HepG2 (cell line): ENCODE results near the gene FOXA3. TPM values are rescaled to one million over a fixed set of nuclear protein-coding genes. Genes with fewer than 3 reads are reported as not detected.

ENCODE experiments used
- ATAC-seq: fragments of 200-7000 bp; cut with Tn5 transposase; 3 replicates; pipeline ENCODE4 v1.9.1; 2020; ENCODE audit warnings: mild to moderate bottlenecking, moderate library complexity
- BruUV-seq: library from RNA; stranded (reverse); fragments of 400-500 nt; replicated peaks from 2 replicates; lab custom pipeline; 2021; lab: Mats Ljungman, UMichigan
- CTCF ChIA-PET: fragments of 300-600 bp; formaldehyde crosslinking; extraction: SDS; loops from one replicate; lab custom pipeline; 2021; ENCODE audit warnings: low total read pairs, inconsistent platforms, low intra/inter-chr PET ratio; lab: Yijun Ruan, JAX
- POLR2A ChIA-PET: fragments of 350-600 bp; sonication (Branson Sonifier 250); formaldehyde crosslinking; loops from one replicate; lab custom pipeline; 2020; ENCODE audit warnings: antibody characterized with exemption, inconsistent platforms; lab: Yijun Ruan, JAX
- DNase-seq: peaks from one replicate; pipeline ENCODE4 v3.0.0-alpha.2; 2015; ENCODE audit warnings: low spot score
- FAIRE-seq: peaks from 3 replicates; lab custom pipeline; 2011; peaks lifted over from hg19 to GRCh38; lab: Jason Lieb, UNC
- H2AFZ ChIP-seq: one replicate; pipeline ENCODE4 v1.6.1; 2011; ENCODE audit warnings: low read length, inconsistent platforms
- H3K27ac ChIP-seq: fragments of 300-600 bp; 3 replicates; pipeline ENCODE4 v1.8.0; 2011; ENCODE audit warnings: mixed run types, mild to moderate bottlenecking, mixed read lengths, low read length, inconsistent platforms; ENCODE audit not compliant: insufficient read depth; ENCODE audit errors: extremely low read length
- H3K27me3 ChIP-seq, 2 experiments: fragments of 200-600 bp in 1 of 2; 2 replicates in 1 of 2; 3 replicates in 1 of 2; pipeline versions ENCODE4 v1.6.0 to v1.8.0; 2011; ENCODE audit warnings: low read length in 2 of 2, mild to moderate bottlenecking in 2 of 2, moderate library complexity in 2 of 2, inconsistent platforms in 1 of 2; ENCODE audit not compliant: insufficient read depth in 2 of 2, control insufficient read depth in 1 of 2
- H3K36me3 ChIP-seq, 2 experiments: fragments of 200-600 bp in 1 of 2; replicated peaks in 1 of 2; 2 replicates in 1 of 2; 3 replicates in 1 of 2; pipeline versions ENCODE4 v1.5.1 to v1.8.0; 2011; ENCODE audit warnings: low read length in 2 of 2, inconsistent platforms in 1 of 2; ENCODE audit not compliant: insufficient read depth in 2 of 2, control insufficient read depth in 1 of 2
- H3K4me1 ChIP-seq: 2 replicates; pipeline ENCODE4 v1.5.1; 2012; ENCODE audit warnings: low read length, inconsistent platforms; ENCODE audit not compliant: insufficient read depth
- H3K4me2 ChIP-seq: 2 replicates; pipeline ENCODE4 v1.6.0; 2011; ENCODE audit warnings: low read depth, low read length, inconsistent platforms
- H3K4me3 ChIP-seq, 3 experiments: fragments of 200-600 bp in 1 of 3; sonication (generic), shearing (Covaris generic) in 1 of 3; replicated peaks in 1 of 3; 2 replicates each; pipeline ENCODE4 v1.5.1; 2011 to 2016; ENCODE audit warnings: low read length in 3 of 3, inconsistent platforms in 2 of 3, low read depth in 2 of 3, mild to moderate bottlenecking in 2 of 3, control low read depth in 1 of 3, mixed read lengths in 1 of 3; ENCODE audit not compliant: insufficient read depth in 1 of 3
- H3K79me2 ChIP-seq: one replicate; pipeline ENCODE4 v1.6.1; 2011; ENCODE audit warnings: low read length, inconsistent platforms; ENCODE audit not compliant: insufficient read depth
- H3K9ac ChIP-seq: 2 replicates; pipeline ENCODE4 v1.6.0; 2011; ENCODE audit warnings: mild to moderate bottlenecking, low read depth, low read length, inconsistent platforms; ENCODE audit not compliant: insufficient read depth
- H3K9me3 ChIP-seq: 2 replicates; pipeline ENCODE4 v1.5.1; 2012; ENCODE audit warnings: mild to moderate bottlenecking, low read length
- H4K20me1 ChIP-seq: 2 replicates; pipeline ENCODE4 v1.6.0; 2011; ENCODE audit warnings: inconsistent platforms, mild to moderate bottlenecking, low read length, moderate library complexity; ENCODE audit not compliant: insufficient read depth
- CREB1 ChIP-seq, 2 experiments: fragments of 450-650 bp in 1 of 2; IDR thresholded peaks; 2 replicates each; pipeline ENCODE4 v1.6.1; 2016 to 2017; ENCODE audit warnings: control low read depth in 1 of 2, mild to moderate bottlenecking in 1 of 2, missing compliant biosample characterization in 1 of 2, missing genetic modification characterization in 1 of 2
- DMTF1 ChIP-seq: sonication (generic); formaldehyde crosslinking; IDR thresholded peaks from 2 replicates; pipeline ENCODE4 v1.4.0; 2020; ENCODE audit warnings: mild to moderate bottlenecking, missing genetic modification reagents
- EZH2 ChIP-seq: conservative IDR thresholded peaks from 2 replicates; pipeline ENCODE4 v1.6.1; 2012; ENCODE audit warnings: mild to moderate bottlenecking, low read depth, low read length, moderate library complexity
- HOXA3 ChIP-seq: sonication (generic); formaldehyde crosslinking; IDR thresholded peaks from 2 replicates; pipeline ENCODE4 v1.5.0; 2020; ENCODE audit warnings: missing genetic modification reagents
- KAT8 ChIP-seq: IDR thresholded peaks from 2 replicates; pipeline ENCODE4 v1.6.1; 2016; ENCODE audit warnings: missing genetic modification reagents, missing compliant biosample characterization
- LCORL ChIP-seq, 2 experiments: fragments of 450-650 bp in 1 of 2; sonication (generic) in 1 of 2; formaldehyde crosslinking in 1 of 2; IDR thresholded peaks; 2 replicates each; pipeline versions ENCODE4 v1.5.0 to v1.6.1; 2017 to 2020; ENCODE audit warnings: antibody characterized with exemption in 1 of 2, missing genetic modification reagents in 1 of 2
- MXD4 ChIP-seq: IDR thresholded peaks from 2 replicates; pipeline ENCODE4 v1.6.1; 2016; ENCODE audit warnings: mild to moderate bottlenecking, missing biosample characterization, missing genetic modification reagents
- PLRG1 ChIP-seq: fragments of 450-650 bp; conservative IDR thresholded peaks from 2 replicates; pipeline ENCODE4 v1.6.1; 2016
- PRPF4 ChIP-seq: fragments of 200-400 bp; formaldehyde crosslinking; IDR thresholded peaks from 2 replicates; pipeline ENCODE4 v1.6.1; 2016; ENCODE audit warnings: low read length, low read depth; ENCODE audit not compliant: poor library complexity, severe bottlenecking
- TOE1 ChIP-seq: sonication (generic); formaldehyde crosslinking; IDR thresholded peaks from 2 replicates; pipeline ENCODE4 v1.4.0; 2020; ENCODE audit warnings: mild to moderate bottlenecking, missing genetic modification reagents
- ZNF747 ChIP-seq: sonication (generic); formaldehyde crosslinking; IDR thresholded peaks from 2 replicates; pipeline ENCODE4 v1.8.1; 2023; ENCODE audit warnings: missing genetic modification reagents, mild to moderate bottlenecking, borderline replicate concordance
- ZNF878 ChIP-seq: sonication (generic); formaldehyde crosslinking; IDR thresholded peaks from 2 replicates; pipeline ENCODE4 v1.8.1; 2023; ENCODE audit warnings: mild to moderate bottlenecking, missing genetic modification reagents, moderate library complexity
- WGBS: methylation state at CpG from one replicate; pipeline ENCODE4 v1.1.6; 2017; ENCODE audit warnings: low lambda C conversion rate; 5-methylcytosine and 5-hydroxymethylcytosine counted together
- in situ Hi-C: cut with HindIII; loops from 2 replicates; pipeline ENCODE4 v1.10.0; 2017; ENCODE audit warnings: low pct_unique_long_range_greater_than_20kb; ENCODE audit not compliant: extremely low pct_ligation_motif_present
- intact Hi-C: fragments of 100-400 bp; cut with micrococcal nuclease; formaldehyde crosslinking; loops from one replicate; pipeline ENCODE4 v1.10.0; 2022; ENCODE audit not compliant: unreplicated experiment
- polyA plus RNA-seq, 8 experiments: library from polyadenylated mRNA; depleted of rRNA in 3 of 8; stranded (reverse) in 7 of 8; unstranded in 1 of 8; fragments of >200 nt; fragmentation: Illumina TruSeq in 4 of 8; extraction: Trizol in 4 of 8; gene quantifications; 2 replicates each; pipeline versions ENCODE4 v1.2.1 to v1.2.3, GENCODE V29; 2011 to 2016; ENCODE audit warnings: low read depth in 4 of 8, missing spikeins in 1 of 8, mixed read lengths in 1 of 8; ENCODE audit not compliant: insufficient read depth in 1 of 8
- total RNA-seq, 5 experiments: library from RNA; depleted of rRNA; stranded (reverse); fragments of >200 nt; fragmentation: Illumina TruSeq; extraction: Trizol; gene quantifications; 2 replicates each; pipeline ENCODE4 v1.2.3, GENCODE V29; 2016; ENCODE audit warnings: low read depth in 1 of 5

The FOXA3 gene
- total and polyA plus RNA-seq, 2 of the 13 experiments (the other 11 are each of a cell fraction or from before 2014, with no cell fraction given): 29.8 to 47.6 TPM

- H3K36me3 ChIP-seq: no peaks in the 10 kb centered on the region; a peak in 1 of 5 replicates
- no peak overlapping the region for H2AFZ ChIP-seq
- no peaks in the 10 kb centered on the region for H4K20me1 ChIP-seq
- no peaks in the 10 kb centered on the region for H3K9me3 ChIP-seq
- ATAC-seq (no peak), FAIRE-seq (no peak), DNase-seq (no peak)
- no peak overlapping the region for H3K4me3 ChIP-seq
- no peak overlapping the region for H3K27ac ChIP-seq
- CTCF ChIA-PET: no interaction called here
- no peaks in the 10 kb centered on the region for H3K27me3 ChIP-seq
- POLR2A ChIA-PET: no interaction called here
- in situ Hi-C loops (no loop called here), intact Hi-C loops (no loop called here)
- TF ChIP-seq MXD4 (CRISPR knock-in tag) (no peak), ZNF747 (CRISPR knock-in tag) (no peak), PLRG1 (no peak), DMTF1 (CRISPR knock-in tag) (no peak), PRPF4 (no peak), ZNF878 (CRISPR knock-in tag) (no peak), KAT8 (CRISPR knock-in tag) (no peak), TOE1 (no peak), CREB1 (IDR thresholded peaks at IDR 0.05) (no peak), CREB1 (CRISPR knock-in tag; IDR thresholded peaks at IDR 0.05) (no peak), HOXA3 (CRISPR knock-in tag) (no peak), LCORL (IDR thresholded peaks at IDR 0.05) (no peak), LCORL (CRISPR knock-in tag; IDR thresholded peaks at IDR 0.05) (no peak), EZH2 (no peak)
- H3K79me2 ChIP-seq: peaks cover 7% of the 10 kb centered on the region
- H3K4me1 ChIP-seq: peaks cover 8% of the 10 kb centered on the region; the same call in 1 of the 2 replicates
- 80% methylated on average over 6 of the region's 6 CpGs for WGBS
- no peak overlapping the region for H3K9ac ChIP-seq
- no TSS peak for BruUV-seq
- H3K4me2 ChIP-seq: no peak overlapping the region
These were observed 25.2 kb downstream of the FOXA3 start for GRCh38 chr19:45889210-45889885.
